IPS-20b (cell line): ENCODE data around the gene PLAAT1.

Experiments used
- H3K27ac ChIP-seq: one replicate; pipeline ENCODE4 v1.5.1; 2013; ENCODE audit warnings: low read length
- H3K27me3 ChIP-seq: 2 replicates; pipeline ENCODE4 v1.6.1; 2013; ENCODE audit warnings: mild to moderate bottlenecking, low read length, inconsistent platforms; ENCODE audit not compliant: insufficient read depth
- H3K36me3 ChIP-seq: 2 replicates; pipeline ENCODE4 v1.6.1; 2013; ENCODE audit warnings: low read depth, mild to moderate bottlenecking, inconsistent platforms, low read length, moderate library complexity; ENCODE audit not compliant: insufficient read depth
- H3K4me1 ChIP-seq: 2 replicates; pipeline ENCODE4 v1.6.1; 2013; ENCODE audit warnings: mild to moderate bottlenecking, control low read depth, inconsistent platforms, low read length, moderate library complexity; ENCODE audit not compliant: insufficient read depth
- H3K4me3 ChIP-seq: 2 replicates; pipeline ENCODE4 v1.5.1; 2013; ENCODE audit warnings: mild to moderate bottlenecking, low read length, inconsistent platforms
- H3K9ac ChIP-seq: 2 replicates; pipeline ENCODE4 v1.6.1; 2013; ENCODE audit warnings: low read depth, mild to moderate bottlenecking, inconsistent platforms, low read length, moderate library complexity
- H3K9me3 ChIP-seq: 2 replicates; pipeline ENCODE4 v1.6.1; 2013; ENCODE audit warnings: mild to moderate bottlenecking, low read depth, low read length, inconsistent platforms; ENCODE audit not compliant: insufficient read depth

PLAAT1 gene

GRCh38 chr3:193229851-193230420 lies 11.1 kb upstream of the PLAAT1 start:
- no peak overlapping the region for H3K9ac ChIP-seq
- no peaks in the 10 kb centered on the region for H3K27me3 ChIP-seq
- H3K4me1 ChIP-seq: peaks cover 54% of the 10 kb centered on the region
- no peaks in the 10 kb centered on the region for H3K36me3 ChIP-seq
- H3K4me3 ChIP-seq: peak overlapping the region; percentile 3; the same call in 1 of the 2 replicates
- H3K9me3 ChIP-seq: no peaks in the 10 kb centered on the region
- no peak overlapping the region for H3K27ac ChIP-seq

GRCh38 chr3:193230610-193231009 lies 10.4 kb upstream of the PLAAT1 start:
- peaks cover 53% of the 10 kb centered on the region for H3K4me1 ChIP-seq
- no peak overlapping the region for H3K4me3 ChIP-seq
- H3K36me3 ChIP-seq: no peaks in the 10 kb centered on the region
- H3K9me3 ChIP-seq: no peaks in the 10 kb centered on the region
- H3K27ac ChIP-seq: no peak overlapping the region
- H3K9ac ChIP-seq: no peak overlapping the region
- no peaks in the 10 kb centered on the region for H3K27me3 ChIP-seq

GRCh38 chr3:193231201-193231600 lies 9.8 kb upstream of the PLAAT1 start:
- H3K9me3 ChIP-seq: no peaks in the 10 kb centered on the region
- peaks cover 47% of the 10 kb centered on the region for H3K4me1 ChIP-seq
- H3K27ac ChIP-seq: no peak overlapping the region
- no peaks in the 10 kb centered on the region for H3K27me3 ChIP-seq
- no peaks in the 10 kb centered on the region for H3K36me3 ChIP-seq
- no peak overlapping the region for H3K4me3 ChIP-seq
- H3K9ac ChIP-seq: no peak overlapping the region

GRCh38 chr3:193236599-193236998 lies 4.4 kb upstream of the PLAAT1 start:
- Histone ChIP-seq H3K4me1 (peaks cover 6% of the 10 kb centered on the region; the same call in 1 of the 2 replicates), H3K9me3 (no peaks in the 10 kb centered on the region), H3K9ac (no peak overlapping the region), H3K27ac (no peak overlapping the region), H3K4me3 (no peak overlapping the region), H3K36me3 (no peaks in the 10 kb centered on the region), H3K27me3 (peaks cover 5% of the 10 kb centered on the region)

- no peaks in the 10 kb centered on the region for H3K9me3 ChIP-seq
- peaks cover 8% of the 10 kb centered on the region; the same call in 1 of the 2 replicates for H3K4me1 ChIP-seq
- H3K27me3 ChIP-seq: peaks cover 9% of the 10 kb centered on the region
- no peak overlapping the region for H3K4me3 ChIP-seq
- H3K9ac ChIP-seq: no peak overlapping the region
- no peak overlapping the region for H3K27ac ChIP-seq
- no peaks in the 10 kb centered on the region for H3K36me3 ChIP-seq
Observed at GRCh38 chr3:193237030-193237429, 4.0 kb upstream of the PLAAT1 start.

GRCh38 chr3:193240436-193240849 lies 579 bp upstream of the PLAAT1 start:
- Histone ChIP-seq H3K27ac (no peak overlapping the region), H3K9me3 (no peaks in the 10 kb centered on the region), H3K4me3 (peak overlapping the region; percentile 91), H3K36me3 (no peaks in the 10 kb centered on the region), H3K27me3 (peaks cover 20% of the 10 kb centered on the region), H3K4me1 (peaks cover 8% of the 10 kb centered on the region; the same call in 1 of the 2 replicates), H3K9ac (peak overlapping the region; percentile 72; the same call in 1 of the 2 replicates)

GRCh38 chr3:193241716-193242115 lies 694 bp downstream of the PLAAT1 start:
- H3K27me3 ChIP-seq: peaks cover 20% of the 10 kb centered on the region
- H3K9ac ChIP-seq: peak overlapping the region; percentile 57; the same call in 1 of the 2 replicates
- no peak overlapping the region for H3K27ac ChIP-seq
- peaks cover 8% of the 10 kb centered on the region; the same call in 1 of the 2 replicates for H3K4me1 ChIP-seq
- H3K36me3 ChIP-seq: no peaks in the 10 kb centered on the region
- H3K4me3 ChIP-seq: peak overlapping the region; percentile 62
- no peaks in the 10 kb centered on the region for H3K9me3 ChIP-seq

- no peak overlapping the region for H3K9ac ChIP-seq
- peaks cover 20% of the 10 kb centered on the region for H3K27me3 ChIP-seq
- H3K4me1 ChIP-seq: peaks cover 8% of the 10 kb centered on the region; the same call in 1 of the 2 replicates
- peaks cover 16% of the 10 kb centered on the region for H3K9me3 ChIP-seq
- H3K27ac ChIP-seq: no peak overlapping the region
- H3K36me3 ChIP-seq: no peaks in the 10 kb centered on the region
- H3K4me3 ChIP-seq: no peak overlapping the region
Observed at GRCh38 chr3:193243571-193243970, 2.5 kb downstream of the PLAAT1 start.

- no peaks in the 10 kb centered on the region for H3K4me1 ChIP-seq
- H3K27ac ChIP-seq: no peak overlapping the region
- H3K9ac ChIP-seq: no peak overlapping the region
- H3K9me3 ChIP-seq: peaks cover 27% of the 10 kb centered on the region
- no peaks in the 10 kb centered on the region for H3K27me3 ChIP-seq
- no peaks in the 10 kb centered on the region for H3K36me3 ChIP-seq
- H3K4me3 ChIP-seq: no peak overlapping the region
Observed at GRCh38 chr3:193248848-193249468, 7.9 kb downstream of the PLAAT1 start.

- Histone ChIP-seq H3K4me3 (no peak overlapping the region), H3K9ac (no peak overlapping the region), H3K36me3 (no peaks in the 10 kb centered on the region), H3K9me3 (peaks cover 27% of the 10 kb centered on the region), H3K27ac (no peak overlapping the region), H3K27me3 (no peaks in the 10 kb centered on the region), H3K4me1 (no peaks in the 10 kb centered on the region)
Observed at GRCh38 chr3:193250492-193250891, 9.5 kb downstream of the PLAAT1 start.

GRCh38 chr3:193253986-193254660 lies 13.1 kb downstream of the PLAAT1 start:
- no peak overlapping the region for H3K9ac ChIP-seq
- H3K4me3 ChIP-seq: no peak overlapping the region
- peaks cover 6% of the 10 kb centered on the region for H3K9me3 ChIP-seq
- H3K27ac ChIP-seq: no peak overlapping the region
- H3K27me3 ChIP-seq: no peaks in the 10 kb centered on the region
- H3K4me1 ChIP-seq: no peaks in the 10 kb centered on the region
- H3K36me3 ChIP-seq: no peaks in the 10 kb centered on the region

GRCh38 chr3:193261970-193262369 lies 20.9 kb downstream of the PLAAT1 start:
- H3K27me3 ChIP-seq: no peaks in the 10 kb centered on the region
- no peak overlapping the region for H3K9ac ChIP-seq
- no peaks in the 10 kb centered on the region for H3K4me1 ChIP-seq
- no peak overlapping the region for H3K4me3 ChIP-seq
- no peaks in the 10 kb centered on the region for H3K9me3 ChIP-seq
- no peak overlapping the region for H3K27ac ChIP-seq
- H3K36me3 ChIP-seq: no peaks in the 10 kb centered on the region
